GM12878 (cell line): ENCODE measurements around the gene FBXO21. TPM values are rescaled to one million over a fixed set of nuclear protein-coding genes. Genes with fewer than 3 reads are reported as not detected.

Experiments
- ATAC-seq: fragments of 200-7000 bp; cut with Tn5 transposase; 3 replicates; pipeline ENCODE4 v1.9.1; 2020; ENCODE audit warnings: mild to moderate bottlenecking, moderate library complexity
- BruUV-seq: library from RNA; stranded (reverse); fragments of 400-500 nt; replicated peaks from 2 replicates; lab custom pipeline; 2021; lab: Mats Ljungman, UMichigan
- CTCF ChIA-PET: fragments of 300-600 bp; sonication (Branson Sonifier 250); formaldehyde crosslinking; extraction: SDS; loops from one replicate; lab custom pipeline; 2021; ENCODE audit warnings: inconsistent platforms; lab: Yijun Ruan, JAX
- POLR2A ChIA-PET: fragments of 350-600 bp; formaldehyde crosslinking; extraction: SDS; loops from one replicate; lab custom pipeline; 2021; ENCODE audit warnings: inconsistent platforms; lab: Charles Lee
- RAD21 ChIA-PET: fragments of 300-600 bp; sonication (Branson Sonifier 250); formaldehyde crosslinking; loops from one replicate; lab custom pipeline; 2023; ENCODE audit warnings: antibody characterized with exemption; ENCODE audit not compliant: unreplicated experiment; lab: Charles Lee
- SMC1A ChIA-PET: fragments of 300-600 bp; sonication (Branson Sonifier 250); formaldehyde crosslinking; loops from one replicate; lab custom pipeline; 2023; ENCODE audit not compliant: unreplicated experiment, uncharacterized antibody; lab: Charles Lee
- DNase-seq: peaks from one replicate; pipeline ENCODE4 v3.0.0-alpha.2; 2011; ENCODE audit warnings: low read depth, low spot score
- FAIRE-seq: peaks from 3 replicates; lab custom pipeline; 2011; peaks lifted over from hg19 to GRCh38; lab: Jason Lieb, UNC
- H2AFZ ChIP-seq: 2 replicates; pipeline ENCODE4 v1.6.0; 2011; ENCODE audit warnings: low read depth, low read length, control low read depth; ENCODE audit not compliant: control insufficient read depth
- H3K27ac ChIP-seq: 2 replicates; pipeline ENCODE4 v1.5.1; 2011; ENCODE audit warnings: control low read depth; ENCODE audit not compliant: control insufficient read depth, insufficient read depth
- H3K27me3 ChIP-seq, 2 experiments: replicated peaks in 1 of 2; 2 replicates each; pipeline versions ENCODE4 v1.6.0 to v1.6.1; 2011; ENCODE audit warnings: low read length in 1 of 2; ENCODE audit not compliant: control insufficient read depth in 2 of 2, insufficient read depth in 2 of 2
- H3K36me3 ChIP-seq, 2 experiments: 2 replicates each; pipeline ENCODE4 v1.5.1; 2011; ENCODE audit warnings: low read length in 1 of 2; ENCODE audit not compliant: control insufficient read depth in 2 of 2, insufficient read depth in 2 of 2
- H3K4me1 ChIP-seq: 2 replicates; pipeline ENCODE4 v1.6.1; 2011; ENCODE audit warnings: mild to moderate bottlenecking, low read length, moderate library complexity, mixed read lengths; ENCODE audit not compliant: control insufficient read depth, insufficient read depth
- H3K4me2 ChIP-seq: 2 replicates; pipeline ENCODE4 v1.6.0; 2011; ENCODE audit warnings: control low read depth; ENCODE audit not compliant: control insufficient read depth, insufficient read depth
- H3K4me3 ChIP-seq: fragments of 200-600 bp; sonication (generic); 2 replicates; pipeline ENCODE4 v1.5.1; 2016
- H3K79me2 ChIP-seq: 2 replicates; pipeline ENCODE4 v1.6.0; 2011; ENCODE audit warnings: low read length; ENCODE audit not compliant: control insufficient read depth, insufficient read depth
- H3K9ac ChIP-seq: 2 replicates; pipeline ENCODE4 v1.8.0; 2011; ENCODE audit warnings: low read length, control low read depth, mixed read lengths; ENCODE audit not compliant: control insufficient read depth, insufficient read depth
- H3K9me3 ChIP-seq: replicated peaks from 3 replicates; pipeline ENCODE4 v1.5.1; 2011; ENCODE audit warnings: mild to moderate bottlenecking, low read length; ENCODE audit not compliant: control insufficient read depth, insufficient read depth
- H4K20me1 ChIP-seq: 2 replicates; pipeline ENCODE4 v1.6.0; 2011; ENCODE audit not compliant: control insufficient read depth, insufficient read depth
- CREB1 ChIP-seq: IDR thresholded peaks from 2 replicates; pipeline ENCODE4 v1.6.1; 2012; ENCODE audit warnings: low read depth, mild to moderate bottlenecking, inconsistent platforms
- MTA3 ChIP-seq: IDR thresholded peaks from 2 replicates; pipeline ENCODE4 v1.6.1; 2012; ENCODE audit warnings: low read length, inconsistent platforms, borderline replicate concordance
- NRF1 ChIP-seq: conservative IDR thresholded peaks from 2 replicates; pipeline ENCODE4 v1.6.1; 2011; ENCODE audit warnings: mild to moderate bottlenecking, low read depth, low read length, improper control_type of control experiment
- POLR2AphosphoS2 ChIP-seq: IDR thresholded peaks from 2 replicates; pipeline ENCODE4 v1.6.1; 2011; ENCODE audit warnings: low read depth, mild to moderate bottlenecking, low read length, improper control_type of control experiment, moderate library complexity
- ZNF274 ChIP-seq: IDR thresholded peaks from one replicate; pipeline ENCODE4 v1.8.0; 2011; ENCODE audit not compliant: insufficient read length, insufficient read depth
- WGBS: methylation state at CpG from one replicate; pipeline ENCODE4 v1.1.6; 2016; ENCODE audit warnings: low lambda C conversion rate; ENCODE audit not compliant: insufficient replicate concordance, insufficient coverage; ENCODE audit errors: missing lambda C conversion rate; 5-methylcytosine and 5-hydroxymethylcytosine counted together
- in situ Hi-C: fragments of 300-500 bp; cut with MboI; formaldehyde crosslinking; loops from 9 replicates; pipeline ENCODE4 v1.14.3; 2018; ENCODE audit warnings: mixed read lengths
- intact Hi-C: fragments of 100-400 bp; cut with micrococcal nuclease; formaldehyde crosslinking; loops from one replicate; pipeline ENCODE4 v1.14.2; 2022; ENCODE audit not compliant: unreplicated experiment
- polyA plus RNA-seq, 11 experiments: library from polyadenylated mRNA; depleted of rRNA in 4 of 11; unstranded in 6 of 11; stranded (reverse) in 5 of 11; fragments of >200 nt; fragmentation: Nextera tagmentation in 4 of 11; fragmentation: Illumina TruSeq in 1 of 11; extraction: Ambion mirVana in 4 of 11; extraction: Trizol in 1 of 11; gene quantifications; 1 replicate in 1 of 11; 2 replicates in 10 of 11; pipeline versions ENCODE4 v1.2.1 to v1.2.3, GENCODE V29; 2011 to 2016; ENCODE audit warnings: inconsistent platforms in 2 of 11, missing spikeins in 2 of 11, low read depth in 1 of 11
- total RNA-seq, 4 experiments: library from RNA; depleted of rRNA in 3 of 4; stranded (reverse); fragments of >200 nt in 3 of 4; fragmentation: Illumina TruSeq in 1 of 4; extraction: Trizol in 1 of 4; gene quantifications; 2 replicates each; pipeline versions ENCODE4 v1.2.1 to v1.2.3, GENCODE V29; 2013 to 2021
- TF ChIP-seq, protein P1 (sequence below): fragments of 450-650 bp; formaldehyde crosslinking; IDR thresholded peaks from 2 replicates; pipeline ENCODE4 v1.5.0; 2022; ENCODE audit warnings: mild to moderate bottlenecking, missing genetic modification characterization
- TF ChIP-seq, protein P2 (sequence below): fragments of 150-350 bp; IDR thresholded peaks from 2 replicates; pipeline ENCODE4 v1.6.1; 2016; ENCODE audit warnings: low read depth, low read length
- TF ChIP-seq, protein P3 (sequence below): fragments of 450-650 bp; IDR thresholded peaks from 2 replicates; pipeline ENCODE4 v1.6.1; 2016; ENCODE audit warnings: mild to moderate bottlenecking
- TF ChIP-seq, protein P4 (sequence below): IDR thresholded peaks from 2 replicates; pipeline ENCODE4 v1.6.1; 2012; ENCODE audit warnings: low read length, inconsistent platforms

FBXO21 gene
- total and polyA plus RNA-seq, 10 of the 15 experiments (the other 5 are each of a cell fraction or from before 2014, with no cell fraction given), result 5.5 to 32.6 (median 18.9) TPM

DNA sequence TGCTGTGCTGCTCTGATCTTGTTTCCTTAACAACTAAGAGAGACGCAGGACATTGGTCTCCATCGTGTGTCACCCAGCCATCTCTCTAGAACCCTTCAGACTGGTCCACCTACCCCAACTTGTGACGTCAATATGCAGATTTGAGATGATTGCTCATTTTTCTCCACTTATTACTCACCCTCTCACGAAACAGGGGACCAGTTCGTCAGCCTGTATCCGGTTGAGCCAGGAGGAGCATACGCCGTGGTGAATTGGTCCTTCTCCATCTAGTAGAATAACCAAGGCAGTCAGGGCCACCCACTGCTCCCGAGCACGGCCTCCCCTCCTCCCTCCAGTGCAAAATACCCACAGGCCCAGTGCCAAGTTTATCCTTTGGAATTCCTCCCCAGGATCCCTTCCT is 36.2 kb upstream of the FBXO21 start (continued):
- TF ChIP-seq, protein P1, sequence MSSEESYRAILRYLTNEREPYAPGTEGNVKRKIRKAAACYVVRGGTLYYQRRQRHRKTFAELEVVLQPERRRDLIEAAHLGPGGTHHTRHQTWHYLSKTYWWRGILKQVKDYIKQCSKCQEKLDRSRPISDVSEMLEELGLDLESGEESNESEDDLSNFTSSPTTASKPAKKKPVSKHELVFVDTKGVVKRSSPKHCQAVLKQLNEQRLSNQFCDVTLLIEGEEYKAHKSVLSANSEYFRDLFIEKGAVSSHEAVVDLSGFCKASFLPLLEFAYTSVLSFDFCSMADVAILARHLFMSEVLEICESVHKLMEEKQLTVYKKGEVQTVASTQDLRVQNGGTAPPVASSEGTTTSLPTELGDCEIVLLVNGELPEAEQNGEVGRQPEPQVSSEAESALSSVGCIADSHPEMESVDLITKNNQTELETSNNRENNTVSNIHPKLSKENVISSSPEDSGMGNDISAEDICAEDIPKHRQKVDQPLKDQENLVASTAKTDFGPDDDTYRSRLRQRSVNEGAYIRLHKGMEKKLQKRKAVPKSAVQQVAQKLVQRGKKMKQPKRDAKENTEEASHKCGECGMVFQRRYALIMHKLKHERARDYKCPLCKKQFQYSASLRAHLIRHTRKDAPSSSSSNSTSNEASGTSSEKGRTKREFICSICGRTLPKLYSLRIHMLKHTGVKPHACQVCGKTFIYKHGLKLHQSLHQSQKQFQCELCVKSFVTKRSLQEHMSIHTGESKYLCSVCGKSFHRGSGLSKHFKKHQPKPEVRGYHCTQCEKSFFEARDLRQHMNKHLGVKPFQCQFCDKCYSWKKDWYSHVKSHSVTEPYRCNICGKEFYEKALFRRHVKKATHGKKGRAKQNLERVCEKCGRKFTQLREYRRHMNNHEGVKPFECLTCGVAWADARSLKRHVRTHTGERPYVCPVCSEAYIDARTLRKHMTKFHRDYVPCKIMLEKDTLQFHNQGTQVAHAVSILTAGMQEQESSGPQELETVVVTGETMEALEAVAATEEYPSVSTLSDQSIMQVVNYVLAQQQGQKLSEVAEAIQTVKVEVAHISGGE (CRISPR knock-in tag), result no peak
- TF ChIP-seq, protein P2, sequence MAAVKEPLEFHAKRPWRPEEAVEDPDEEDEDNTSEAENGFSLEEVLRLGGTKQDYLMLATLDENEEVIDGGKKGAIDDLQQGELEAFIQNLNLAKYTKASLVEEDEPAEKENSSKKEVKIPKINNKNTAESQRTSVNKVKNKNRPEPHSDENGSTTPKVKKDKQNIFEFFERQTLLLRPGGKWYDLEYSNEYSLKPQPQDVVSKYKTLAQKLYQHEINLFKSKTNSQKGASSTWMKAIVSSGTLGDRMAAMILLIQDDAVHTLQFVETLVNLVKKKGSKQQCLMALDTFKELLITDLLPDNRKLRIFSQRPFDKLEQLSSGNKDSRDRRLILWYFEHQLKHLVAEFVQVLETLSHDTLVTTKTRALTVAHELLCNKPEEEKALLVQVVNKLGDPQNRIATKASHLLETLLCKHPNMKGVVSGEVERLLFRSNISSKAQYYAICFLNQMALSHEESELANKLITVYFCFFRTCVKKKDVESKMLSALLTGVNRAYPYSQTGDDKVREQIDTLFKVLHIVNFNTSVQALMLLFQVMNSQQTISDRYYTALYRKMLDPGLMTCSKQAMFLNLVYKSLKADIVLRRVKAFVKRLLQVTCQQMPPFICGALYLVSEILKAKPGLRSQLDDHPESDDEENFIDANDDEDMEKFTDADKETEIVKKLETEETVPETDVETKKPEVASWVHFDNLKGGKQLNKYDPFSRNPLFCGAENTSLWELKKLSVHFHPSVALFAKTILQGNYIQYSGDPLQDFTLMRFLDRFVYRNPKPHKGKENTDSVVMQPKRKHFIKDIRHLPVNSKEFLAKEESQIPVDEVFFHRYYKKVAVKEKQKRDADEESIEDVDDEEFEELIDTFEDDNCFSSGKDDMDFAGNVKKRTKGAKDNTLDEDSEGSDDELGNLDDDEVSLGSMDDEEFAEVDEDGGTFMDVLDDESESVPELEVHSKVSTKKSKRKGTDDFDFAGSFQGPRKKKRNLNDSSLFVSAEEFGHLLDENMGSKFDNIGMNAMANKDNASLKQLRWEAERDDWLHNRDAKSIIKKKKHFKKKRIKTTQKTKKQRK, result no peak
- TF ChIP-seq POLR2AphosphoS2 (no peak), NRF1 (no peak)

DNA sequence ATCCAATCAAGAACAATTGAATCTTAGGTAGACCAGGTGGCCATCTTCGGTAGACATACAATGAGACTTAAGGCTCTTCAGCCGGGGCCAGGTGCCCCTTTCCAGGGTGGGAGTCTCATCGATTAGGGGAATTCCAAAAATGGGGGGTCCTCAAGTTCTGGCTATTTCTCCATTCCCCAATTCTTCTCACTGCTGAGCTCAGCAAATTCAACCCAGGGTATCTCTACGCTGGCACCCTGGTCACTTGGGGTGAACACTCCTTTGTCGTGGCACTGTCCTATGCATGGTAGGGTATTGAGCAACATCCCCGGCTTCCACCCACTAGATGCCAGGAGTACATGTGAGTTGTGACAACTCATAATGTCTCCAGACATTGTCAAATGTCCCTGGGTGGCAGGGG is 34.9 kb upstream of the FBXO21 start:
- intact Hi-C loops (no loop called here), in situ Hi-C loops (no loop called here)
- H3K79me2 ChIP-seq, result no peaks in the 10 kb centered on the region
- DNase-seq, result no peak
- no peaks in the 10 kb centered on the region for H3K36me3 ChIP-seq
- WGBS, result 70% methylated on average over 6 of the region's 6 CpGs
- ChIA-PET POLR2A (no interaction called here), SMC1A (no interaction called here), RAD21 (no interaction called here), CTCF (interaction anchor here (1.0 to 1.3 kb wide), 2 partner anchors 10 to 12 kb away, joined by 3 read pairs; no protein-coding TSS in a partner anchor)
- no peak for FAIRE-seq
- H2AFZ ChIP-seq, result no peak overlapping the region
- no peaks in the 10 kb centered on the region for H3K9me3 ChIP-seq
- H4K20me1 ChIP-seq, result no peaks in the 10 kb centered on the region
- no peaks in the 10 kb centered on the region for H3K4me1 ChIP-seq
- no peak overlapping the region for H3K4me2 ChIP-seq
- H3K27me3 ChIP-seq, result 0 out of 4 replicates have a peak, but pooled peaks cover 0 to 2% of the 10 kb centered on the region in 2 experiments
- no TSS peak for BruUV-seq
- no peak overlapping the region for H3K4me3 ChIP-seq
- no peak overlapping the region for H3K9ac ChIP-seq
- no peak overlapping the region for H3K27ac ChIP-seq
- ATAC-seq, result no peak
- TF ChIP-seq MTA3 (no peak), CREB1 (no peak), ZNF274 (no peak)
- TF ChIP-seq, protein P1 (CRISPR knock-in tag), result no peak
- TF ChIP-seq, protein P3, sequence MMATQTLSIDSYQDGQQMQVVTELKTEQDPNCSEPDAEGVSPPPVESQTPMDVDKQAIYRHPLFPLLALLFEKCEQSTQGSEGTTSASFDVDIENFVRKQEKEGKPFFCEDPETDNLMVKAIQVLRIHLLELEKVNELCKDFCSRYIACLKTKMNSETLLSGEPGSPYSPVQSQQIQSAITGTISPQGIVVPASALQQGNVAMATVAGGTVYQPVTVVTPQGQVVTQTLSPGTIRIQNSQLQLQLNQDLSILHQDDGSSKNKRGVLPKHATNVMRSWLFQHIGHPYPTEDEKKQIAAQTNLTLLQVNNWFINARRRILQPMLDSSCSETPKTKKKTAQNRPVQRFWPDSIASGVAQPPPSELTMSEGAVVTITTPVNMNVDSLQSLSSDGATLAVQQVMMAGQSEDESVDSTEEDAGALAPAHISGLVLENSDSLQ, result no peak
- TF ChIP-seq, protein P4, sequence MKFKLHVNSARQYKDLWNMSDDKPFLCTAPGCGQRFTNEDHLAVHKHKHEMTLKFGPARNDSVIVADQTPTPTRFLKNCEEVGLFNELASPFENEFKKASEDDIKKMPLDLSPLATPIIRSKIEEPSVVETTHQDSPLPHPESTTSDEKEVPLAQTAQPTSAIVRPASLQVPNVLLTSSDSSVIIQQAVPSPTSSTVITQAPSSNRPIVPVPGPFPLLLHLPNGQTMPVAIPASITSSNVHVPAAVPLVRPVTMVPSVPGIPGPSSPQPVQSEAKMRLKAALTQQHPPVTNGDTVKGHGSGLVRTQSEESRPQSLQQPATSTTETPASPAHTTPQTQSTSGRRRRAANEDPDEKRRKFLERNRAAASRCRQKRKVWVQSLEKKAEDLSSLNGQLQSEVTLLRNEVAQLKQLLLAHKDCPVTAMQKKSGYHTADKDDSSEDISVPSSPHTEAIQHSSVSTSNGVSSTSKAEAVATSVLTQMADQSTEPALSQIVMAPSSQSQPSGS, result no peak
